Fibroblast of mammary gland (primary cell): ENCODE results near the gene CHTF8.

ENCODE experiments used
- DNase-seq: peaks from one replicate; pipeline ENCODE4 v3.0.0-alpha.2; 2010; ENCODE audit warnings: low read depth
- H3K4me3 ChIP-seq: 2 replicates; pipeline ENCODE4 v1.5.1; 2011; ENCODE audit warnings: low read depth, mild to moderate bottlenecking, low read length, moderate library complexity; ENCODE audit not compliant: control insufficient read depth
- CTCF ChIP-seq: conservative IDR thresholded peaks from 2 replicates; pipeline ENCODE4 v1.5.1; 2011; ENCODE audit warnings: low read depth, low read length, inconsistent platforms; ENCODE audit not compliant: control insufficient read depth, insufficient read depth

Gene CHTF8

GRCh38 chr16:69100071-69100691, 32.2 kb downstream of the CHTF8 start:
- H3K4me3 ChIP-seq, result no peak overlapping the region
- TF ChIP-seq CTCF, result no peak
- no peak for DNase-seq

- TF ChIP-seq CTCF, result no peak
- no peak for DNase-seq
- no peak overlapping the region for H3K4me3 ChIP-seq
Observed at GRCh38 chr16:69095193-69095592, 37.2 kb downstream of the CHTF8 start.

GRCh38 chr16:69094501-69094900, 37.9 kb downstream of the CHTF8 start:
- DNase-seq, result no peak
- H3K4me3 ChIP-seq, result no peak overlapping the region
- no peak for TF ChIP-seq CTCF

GRCh38 chr16:69093974-69094373, 38.4 kb downstream of the CHTF8 start:
- no peak for TF ChIP-seq CTCF
- no peak for DNase-seq
- no peak overlapping the region for H3K4me3 ChIP-seq

- H3K4me3 ChIP-seq, result no peak overlapping the region
- TF ChIP-seq CTCF, result no peak
- DNase-seq, result no peak
Observed at GRCh38 chr16:69089091-69089910, 43.1 kb downstream of the CHTF8 start.

- no peak overlapping the region for H3K4me3 ChIP-seq
- TF ChIP-seq CTCF, result no peak
- DNase-seq, result no peak
Observed at GRCh38 chr16:69088684-69089083, 43.7 kb downstream of the CHTF8 start.
